HL-60/S4 treated with retinoic acid at 250 ng/mL for 4 days and 3 days (cell line): ENCODE measurements around the gene AGRP.
"Not testable (repeated sequence)": the region's sequence is repeated elsewhere in the genome, so short reads cannot be mapped to it uniquely, and the experiment has no call there.

Experiments used
- in situ Hi-C: fragments of 300-500 bp; cut with MboI; formaldehyde crosslinking; loops from 2 replicates; pipeline ENCODE4 v1.7.0; 2022; ENCODE audit warnings: low sequenced_read_pairs

AGRP gene

GRCh38 chr16:67483150-67483549 is at the start of gene AGRP:
TSS of gene AGRP (minus strand) at chr16:67483547. CDS start at chr16:67483398, 149 bp downstream.
- in situ Hi-C loops, result no loop called here

- in situ Hi-C loops, result no loop called here
Observed at GRCh38 chr16:67531247-67531646, 47.9 kb upstream of the AGRP start.

GRCh38 chr16:67530013-67530939 is 46.9 kb upstream of the AGRP start:
- in situ Hi-C loops, result no loop called here

- in situ Hi-C loops, result no loop called here
Observed at GRCh38 chr16:67529582-67530012, 46.2 kb upstream of the AGRP start.

- in situ Hi-C loops, result no loop called here
Observed at GRCh38 chr16:67528870-67529581, 45.7 kb upstream of the AGRP start.

- in situ Hi-C loops, result no loop called here
Observed at GRCh38 chr16:67528222-67528869, 45.0 kb upstream of the AGRP start, which contains the start of gene RIPOR1. TSS of gene RIPOR1 (plus strand) at chr16:67528829. CDS start at chr16:67538447, 9,618 bp downstream.

DNA sequence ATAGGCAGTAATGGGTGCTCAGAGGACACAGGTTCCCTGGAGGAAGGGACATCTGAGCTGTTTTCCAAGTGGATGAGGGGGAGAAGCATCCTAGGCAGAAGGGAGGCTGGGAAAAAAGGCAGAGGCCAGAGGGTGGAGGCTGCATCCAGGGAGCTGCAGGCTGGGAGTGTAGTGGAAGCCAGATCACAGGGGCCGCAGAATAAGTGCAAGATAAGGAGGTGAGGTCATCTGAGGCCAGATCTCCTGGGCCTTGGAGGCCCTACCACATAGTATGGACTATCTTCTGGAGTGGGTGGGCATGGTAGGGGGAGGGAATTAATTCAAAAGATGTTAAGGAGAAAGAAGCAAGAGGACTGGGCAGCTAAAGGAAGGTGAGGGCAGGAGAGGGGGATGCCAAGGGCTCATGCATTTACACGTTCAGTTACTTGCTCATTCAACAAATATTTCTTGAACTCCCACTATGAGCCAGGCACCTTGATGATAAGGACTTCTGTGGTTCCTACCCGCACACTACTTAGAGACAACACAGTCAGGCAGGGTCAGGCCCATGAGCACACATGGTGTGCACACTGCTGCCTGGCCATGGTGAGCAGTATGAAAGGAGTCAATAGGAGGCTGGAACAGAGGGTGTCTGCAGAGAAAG is 42.9 kb upstream of the AGRP start:
- in situ Hi-C loops, result no loop called here

GRCh38 chr16:67525176-67525860 is 42.0 kb upstream of the AGRP start:
- in situ Hi-C loops, result no loop called here

- in situ Hi-C loops, result no loop called here
Observed at GRCh38 chr16:67521095-67521804, 37.9 kb upstream of the AGRP start.

- in situ Hi-C loops, result no loop called here
Observed at GRCh38 chr16:67519242-67519641, 35.9 kb upstream of the AGRP start.

DNA sequence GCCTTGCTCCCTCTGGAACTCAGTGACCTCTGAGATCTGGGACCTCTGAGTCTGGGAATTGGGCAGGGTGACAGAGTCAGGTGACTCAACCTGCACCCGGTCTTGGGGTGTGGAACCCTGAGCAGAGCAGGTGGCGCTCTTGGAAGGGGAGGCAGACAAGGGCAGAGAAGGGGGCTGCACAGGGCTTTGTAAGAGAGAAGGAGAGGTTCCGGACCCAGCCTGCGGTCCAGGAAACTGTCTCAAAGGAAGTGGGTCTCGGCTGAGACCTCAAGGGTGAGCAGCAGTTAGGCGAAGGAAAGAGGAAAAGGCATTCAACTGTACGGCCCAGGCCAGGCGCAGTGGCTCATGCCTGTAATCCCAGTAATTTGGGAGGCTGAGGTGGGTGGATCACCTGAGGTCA is 35.3 kb upstream of the AGRP start:
- in situ Hi-C loops, result no loop called here

GRCh38 chr16:67517661-67518423 is 34.5 kb upstream of the AGRP start:
- in situ Hi-C loops, result no loop called here

DNA sequence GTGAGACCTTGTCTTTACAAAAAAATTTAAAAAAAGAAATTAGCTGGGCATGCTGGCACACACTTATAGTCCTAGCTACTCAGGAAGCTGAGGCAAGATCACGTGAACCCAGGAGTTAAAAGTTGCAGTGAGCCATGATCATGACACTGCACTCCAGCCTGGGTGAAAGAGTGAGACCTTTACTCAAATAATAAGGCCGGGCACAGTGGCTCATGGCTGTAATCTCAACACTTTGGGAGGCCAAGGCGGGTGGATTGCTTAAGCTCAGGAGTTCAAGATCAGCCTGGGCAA is 33.8 kb upstream of the AGRP start:
- in situ Hi-C loops, result no loop called here

DNA sequence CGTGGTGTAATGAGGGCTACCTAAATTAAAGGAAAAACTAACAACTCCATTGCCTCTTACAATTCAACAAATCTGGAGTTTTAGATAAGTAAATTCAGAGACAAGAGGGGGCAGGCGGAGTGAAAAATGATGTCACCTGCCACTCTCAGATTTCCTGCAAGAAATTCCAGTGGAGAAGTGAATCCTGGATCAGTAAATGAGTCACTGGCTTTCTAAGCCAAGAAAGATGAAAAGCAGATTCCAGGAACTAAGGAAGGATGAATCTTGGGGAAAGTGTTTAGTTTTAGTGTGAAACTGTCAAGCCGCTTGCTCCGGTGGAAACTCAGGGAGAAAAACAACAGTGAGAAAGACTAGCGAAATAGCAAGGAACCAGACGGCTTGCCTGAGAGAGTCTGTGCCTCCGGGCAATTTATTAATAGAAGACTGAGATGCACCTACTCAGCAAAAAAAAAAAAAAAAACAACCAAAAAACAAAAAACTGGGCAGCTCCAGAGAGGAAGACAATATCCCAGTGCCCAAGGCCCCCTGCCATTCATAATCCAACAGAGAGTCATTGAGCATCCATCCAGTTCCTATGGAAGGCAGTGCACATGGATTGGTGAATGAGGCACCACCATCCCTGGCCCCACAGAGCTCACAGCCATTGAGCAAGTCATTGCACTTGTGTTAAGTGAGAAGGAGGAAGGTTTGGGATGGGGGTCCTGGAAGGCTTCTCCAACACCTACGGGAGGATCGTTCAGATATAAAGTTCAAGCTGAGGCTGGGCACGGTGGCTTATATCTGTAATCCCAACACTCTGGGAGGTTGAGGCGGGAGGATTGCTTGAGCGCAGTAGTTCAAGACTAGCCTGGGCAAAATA is 33.2 kb upstream of the AGRP start:
- in situ Hi-C loops, result no loop called here

DNA sequence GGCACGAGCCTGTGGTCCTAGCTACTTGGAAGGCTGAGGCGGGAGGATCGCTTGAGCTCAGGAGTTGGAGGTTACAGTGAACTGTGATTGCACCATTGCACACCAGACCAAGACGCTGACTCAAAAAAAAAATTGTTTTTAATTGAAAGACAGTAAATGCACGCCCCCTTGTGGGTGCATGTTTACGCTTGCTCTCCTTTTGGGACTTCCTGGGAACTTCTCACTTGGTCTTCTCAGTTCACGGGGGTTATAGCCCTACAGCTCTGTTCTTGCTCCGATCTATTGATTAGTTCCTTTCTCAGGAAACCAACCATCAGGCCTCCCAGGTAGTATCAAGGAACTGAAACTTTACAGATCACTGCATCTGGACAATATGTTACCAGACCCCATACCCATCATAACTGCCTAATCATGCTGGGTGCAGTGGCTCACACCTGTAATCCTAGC is 31.1 kb upstream of the AGRP start:
- in situ Hi-C loops, result no loop called here

DNA sequence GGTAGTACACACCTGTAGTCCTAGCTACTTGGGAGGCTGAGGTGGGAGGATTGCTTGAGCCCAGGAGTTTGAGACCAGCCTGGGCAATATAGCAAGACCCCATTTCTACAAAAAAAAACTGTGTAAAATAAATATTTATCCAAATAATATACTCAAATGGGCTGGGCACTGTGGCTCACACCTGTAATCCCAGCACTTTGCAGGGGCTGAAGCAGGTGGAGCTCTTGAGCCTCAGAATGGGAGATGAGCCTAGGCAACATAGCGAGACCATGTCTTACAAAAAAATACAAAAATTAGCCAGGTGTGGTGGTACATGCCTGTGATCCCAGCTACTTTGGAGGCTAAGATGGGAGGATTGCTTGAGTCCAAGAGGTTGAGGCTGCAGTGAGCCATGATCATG is 30.5 kb upstream of the AGRP start:
- in situ Hi-C loops, result not testable (repeated sequence)

DNA sequence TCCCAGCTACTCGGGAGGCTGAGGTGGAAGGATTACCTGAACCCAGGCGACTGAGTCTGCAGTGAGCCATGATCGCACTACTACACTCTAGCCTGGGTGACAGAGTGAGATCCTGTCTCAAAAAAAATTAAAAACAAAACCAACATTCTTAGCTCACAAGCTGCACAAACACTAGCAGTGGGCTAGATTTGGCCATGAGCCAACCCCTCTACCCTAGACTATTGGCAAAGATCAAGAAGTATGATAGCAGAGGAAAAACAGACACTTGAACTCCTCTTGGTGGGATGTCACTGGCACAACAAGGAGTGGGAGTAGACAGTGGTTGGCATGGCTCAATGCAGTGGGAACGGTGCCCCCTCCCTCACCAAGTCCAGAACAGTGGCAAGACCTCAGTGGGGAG is 25.7 kb upstream of the AGRP start:
- in situ Hi-C loops, result no loop called here

GRCh38 chr16:67506468-67506867 is 23.1 kb upstream of the AGRP start:
- in situ Hi-C loops, result no loop called here
